HepG2 (cell line): ENCODE measurements around the gene EIF3B. TPM values are rescaled to one million over a fixed set of nuclear protein-coding genes. Genes with fewer than 3 reads are reported as not detected.
"Not testable (repeated sequence)": the region's sequence is repeated elsewhere in the genome, so short reads cannot be mapped to it uniquely, and the experiment has no call there.

Experiments used
- ATAC-seq: fragments of 200-7000 bp; cut with Tn5 transposase; 3 replicates; pipeline ENCODE4 v1.9.1; 2020; ENCODE audit warnings: mild to moderate bottlenecking, moderate library complexity
- BruUV-seq: library from RNA; stranded (reverse); fragments of 400-500 nt; replicated peaks from 2 replicates; lab custom pipeline; 2021; lab: Mats Ljungman, UMichigan
- CTCF ChIA-PET: fragments of 300-600 bp; formaldehyde crosslinking; extraction: SDS; loops from one replicate; lab custom pipeline; 2021; ENCODE audit warnings: low total read pairs, inconsistent platforms, low intra/inter-chr PET ratio; lab: Yijun Ruan, JAX
- POLR2A ChIA-PET: fragments of 350-600 bp; sonication (Branson Sonifier 250); formaldehyde crosslinking; loops from one replicate; lab custom pipeline; 2020; ENCODE audit warnings: antibody characterized with exemption, inconsistent platforms; lab: Yijun Ruan, JAX
- DNase-seq: peaks from one replicate; pipeline ENCODE4 v3.0.0-alpha.2; 2015; ENCODE audit warnings: low spot score
- FAIRE-seq: peaks from 3 replicates; lab custom pipeline; 2011; peaks lifted over from hg19 to GRCh38; lab: Jason Lieb, UNC
- H2AFZ ChIP-seq: one replicate; pipeline ENCODE4 v1.6.1; 2011; ENCODE audit warnings: low read length, inconsistent platforms
- H3K27ac ChIP-seq: fragments of 300-600 bp; 3 replicates; pipeline ENCODE4 v1.8.0; 2011; ENCODE audit warnings: mixed run types, mild to moderate bottlenecking, mixed read lengths, low read length, inconsistent platforms; ENCODE audit not compliant: insufficient read depth; ENCODE audit errors: extremely low read length
- H3K27me3 ChIP-seq, 2 experiments: fragments of 200-600 bp in 1 of 2; 2 replicates in 1 of 2; 3 replicates in 1 of 2; pipeline versions ENCODE4 v1.6.0 to v1.8.0; 2011; ENCODE audit warnings: low read length in 2 of 2, mild to moderate bottlenecking in 2 of 2, moderate library complexity in 2 of 2, inconsistent platforms in 1 of 2; ENCODE audit not compliant: insufficient read depth in 2 of 2, control insufficient read depth in 1 of 2
- H3K36me3 ChIP-seq, 2 experiments: fragments of 200-600 bp in 1 of 2; replicated peaks in 1 of 2; 2 replicates in 1 of 2; 3 replicates in 1 of 2; pipeline versions ENCODE4 v1.5.1 to v1.8.0; 2011; ENCODE audit warnings: low read length in 2 of 2, inconsistent platforms in 1 of 2; ENCODE audit not compliant: insufficient read depth in 2 of 2, control insufficient read depth in 1 of 2
- H3K4me1 ChIP-seq: 2 replicates; pipeline ENCODE4 v1.5.1; 2012; ENCODE audit warnings: low read length, inconsistent platforms; ENCODE audit not compliant: insufficient read depth
- H3K4me2 ChIP-seq: 2 replicates; pipeline ENCODE4 v1.6.0; 2011; ENCODE audit warnings: low read depth, low read length, inconsistent platforms
- H3K4me3 ChIP-seq, 3 experiments: fragments of 200-600 bp in 1 of 3; sonication (generic), shearing (Covaris generic) in 1 of 3; replicated peaks in 1 of 3; 2 replicates each; pipeline ENCODE4 v1.5.1; 2011 to 2016; ENCODE audit warnings: low read length in 3 of 3, inconsistent platforms in 2 of 3, low read depth in 2 of 3, mild to moderate bottlenecking in 2 of 3, control low read depth in 1 of 3, mixed read lengths in 1 of 3; ENCODE audit not compliant: insufficient read depth in 1 of 3
- H3K79me2 ChIP-seq: one replicate; pipeline ENCODE4 v1.6.1; 2011; ENCODE audit warnings: low read length, inconsistent platforms; ENCODE audit not compliant: insufficient read depth
- H3K9ac ChIP-seq: 2 replicates; pipeline ENCODE4 v1.6.0; 2011; ENCODE audit warnings: mild to moderate bottlenecking, low read depth, low read length, inconsistent platforms; ENCODE audit not compliant: insufficient read depth
- H3K9me3 ChIP-seq: 2 replicates; pipeline ENCODE4 v1.5.1; 2012; ENCODE audit warnings: mild to moderate bottlenecking, low read length
- H4K20me1 ChIP-seq: 2 replicates; pipeline ENCODE4 v1.6.0; 2011; ENCODE audit warnings: inconsistent platforms, mild to moderate bottlenecking, low read length, moderate library complexity; ENCODE audit not compliant: insufficient read depth
- MEIS2 ChIP-seq: sonication (generic); formaldehyde crosslinking; IDR thresholded peaks from 2 replicates; pipeline ENCODE4 v1.9.0; 2021; ENCODE audit warnings: mild to moderate bottlenecking, missing genetic modification reagents
- PHF5A ChIP-seq: IDR thresholded peaks from one replicate; pipeline ENCODE4 v1.6.1; 2018; ENCODE audit warnings: low read depth, missing genetic modification reagents; ENCODE audit not compliant: unreplicated experiment
- ZFP36 ChIP-seq: fragments of 150-350 bp; IDR thresholded peaks from 2 replicates; pipeline ENCODE4 v1.6.1; 2018; ENCODE audit warnings: borderline replicate concordance, low read length, low read depth; ENCODE audit not compliant: partially characterized antibody
- ZMYM3 ChIP-seq: sonication (generic); formaldehyde crosslinking; IDR thresholded peaks from 2 replicates; pipeline ENCODE4 v1.5.1; 2020; ENCODE audit warnings: mild to moderate bottlenecking, missing genetic modification reagents
- ZNF547 ChIP-seq: sonication (generic); formaldehyde crosslinking; IDR thresholded peaks from 2 replicates; pipeline ENCODE4 v1.5.1; 2020; ENCODE audit warnings: mild to moderate bottlenecking, missing genetic modification reagents
- ZNF564 ChIP-seq: sonication (generic); formaldehyde crosslinking; IDR thresholded peaks from 2 replicates; pipeline ENCODE4 v1.8.1; 2023; ENCODE audit warnings: mild to moderate bottlenecking, missing genetic modification reagents
- ZNF780A ChIP-seq: sonication (generic); formaldehyde crosslinking; IDR thresholded peaks from 2 replicates; pipeline ENCODE4 v1.8.0; 2022; ENCODE audit warnings: mild to moderate bottlenecking, missing genetic modification reagents, moderate library complexity
- WGBS: methylation state at CpG from one replicate; pipeline ENCODE4 v1.1.6; 2017; ENCODE audit warnings: low lambda C conversion rate; 5-methylcytosine and 5-hydroxymethylcytosine counted together
- in situ Hi-C: cut with HindIII; loops from 2 replicates; pipeline ENCODE4 v1.10.0; 2017; ENCODE audit warnings: low pct_unique_long_range_greater_than_20kb; ENCODE audit not compliant: extremely low pct_ligation_motif_present
- intact Hi-C: fragments of 100-400 bp; cut with micrococcal nuclease; formaldehyde crosslinking; loops from one replicate; pipeline ENCODE4 v1.10.0; 2022; ENCODE audit not compliant: unreplicated experiment
- polyA plus RNA-seq, 8 experiments: library from polyadenylated mRNA; depleted of rRNA in 3 of 8; stranded (reverse) in 7 of 8; unstranded in 1 of 8; fragments of >200 nt; fragmentation: Illumina TruSeq in 4 of 8; extraction: Trizol in 4 of 8; gene quantifications; 2 replicates each; pipeline versions ENCODE4 v1.2.1 to v1.2.3, GENCODE V29; 2011 to 2016; ENCODE audit warnings: low read depth in 4 of 8, missing spikeins in 1 of 8, mixed read lengths in 1 of 8; ENCODE audit not compliant: insufficient read depth in 1 of 8
- total RNA-seq, 5 experiments: library from RNA; depleted of rRNA; stranded (reverse); fragments of >200 nt; fragmentation: Illumina TruSeq; extraction: Trizol; gene quantifications; 2 replicates each; pipeline ENCODE4 v1.2.3, GENCODE V29; 2016; ENCODE audit warnings: low read depth in 1 of 5
- TF ChIP-seq, protein P1 (sequence below): sonication (generic); formaldehyde crosslinking; IDR thresholded peaks from 2 replicates; pipeline ENCODE4 v1.5.0; 2020; ENCODE audit warnings: mild to moderate bottlenecking, missing genetic modification reagents, borderline replicate concordance
- TF ChIP-seq, protein P2 (sequence below): sonication (generic); formaldehyde crosslinking; IDR thresholded peaks from 2 replicates; pipeline ENCODE4 v1.4.0; 2020; ENCODE audit warnings: mild to moderate bottlenecking, missing genetic modification reagents
- TF ChIP-seq, protein P3 (sequence below): sonication (generic); formaldehyde crosslinking; IDR thresholded peaks from 2 replicates; pipeline ENCODE4 v1.5.0; 2020; ENCODE audit warnings: mild to moderate bottlenecking, missing genetic modification reagents

The EIF3B gene
- total and polyA plus RNA-seq, 2 of the 13 experiments (the other 11 are each of a cell fraction or from before 2014, with no cell fraction given) = 92.2 to 241 TPM

- H3K36me3 ChIP-seq, H3K27ac ChIP-seq, CTCF ChIA-PET, H3K9me3 ChIP-seq, in situ Hi-C loops, H4K20me1 ChIP-seq, H3K27me3 ChIP-seq, DNase-seq, FAIRE-seq, BruUV-seq, H2AFZ ChIP-seq, ATAC-seq, POLR2A ChIA-PET: not testable (repeated sequence)
- Histone ChIP-seq H3K4me3 (peak overlapping the region in 2 of 3 experiments; percentile 30 to 65; a peak in 3 of 6 replicates), H3K9ac (0 out of 2 replicates have a peak overlapping the region, but pooled peaks have one; percentile 16), H3K79me2 (peaks cover 25% of the 10 kb centered on the region), H3K4me1 (peaks cover 36% of the 10 kb centered on the region), H3K4me2 (peak overlapping the region; percentile 75)
- intact Hi-C loops = loop anchor here (1.0 to 10.0 kb wide), 2 partner anchors 46 to 70 kb away; partner anchors contain the start of genes MRM2 and NUDT1
- 0 out of 2 replicates have a peak, but pooled peaks have one; percentile 25 for TF ChIP-seq ZMYM3 (CRISPR knock-in tag)
- TF ChIP-seq, protein P1, sequence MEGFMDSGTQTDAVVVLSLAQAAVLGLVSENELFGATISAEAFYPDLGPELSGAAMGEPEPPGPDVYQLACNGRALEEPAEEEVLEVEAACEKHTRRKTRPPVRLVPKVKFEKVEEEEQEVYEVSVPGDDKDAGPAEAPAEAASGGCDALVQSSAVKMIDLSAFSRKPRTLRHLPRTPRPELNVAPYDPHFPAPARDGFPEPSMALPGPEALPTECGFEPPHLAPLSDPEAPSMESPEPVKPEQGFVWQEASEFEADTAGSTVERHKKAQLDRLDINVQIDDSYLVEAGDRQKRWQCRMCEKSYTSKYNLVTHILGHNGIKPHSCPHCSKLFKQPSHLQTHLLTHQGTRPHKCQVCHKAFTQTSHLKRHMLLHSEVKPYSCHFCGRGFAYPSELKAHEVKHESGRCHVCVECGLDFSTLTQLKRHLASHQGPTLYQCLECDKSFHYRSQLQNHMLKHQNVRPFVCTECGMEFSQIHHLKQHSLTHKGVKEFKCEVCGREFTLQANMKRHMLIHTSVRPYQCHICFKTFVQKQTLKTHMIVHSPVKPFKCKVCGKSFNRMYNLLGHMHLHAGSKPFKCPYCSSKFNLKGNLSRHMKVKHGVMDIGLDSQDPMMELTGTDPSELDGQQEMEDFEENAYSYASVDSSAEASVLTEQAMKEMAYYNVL (CRISPR knock-in tag) = 0 out of 2 replicates have a peak, but pooled peaks have one; percentile 62
- TF ChIP-seq ZNF780A (CRISPR knock-in tag) = 0 out of 2 replicates have a peak, but pooled peaks have one; percentile 40
- WGBS = 63% methylated on average over 3 of the region's 3 CpGs
Measured at GRCh38 chr7:2314956-2315530, 39.6 kb upstream of the EIF3B start.

GRCh38 chr7:2315787-2316186, 38.8 kb upstream of the EIF3B start:
- in situ Hi-C loops = no loop called here
- BruUV-seq = no TSS peak
- Histone ChIP-seq H4K20me1 (no peaks in the 10 kb centered on the region), H3K4me3 (no peak overlapping the region), H3K36me3 (no peaks in the 10 kb centered on the region), H3K79me2 (peaks cover 20% of the 10 kb centered on the region), H3K27ac (no peak overlapping the region), H3K9ac (no peak overlapping the region), H2AFZ (no peak overlapping the region), H3K9me3 (no peaks in the 10 kb centered on the region), H3K4me1 (peaks cover 32% of the 10 kb centered on the region), H3K27me3 (no peaks in the 10 kb centered on the region; a peak in 1 of 5 replicates), H3K4me2 (no peak overlapping the region)
- intact Hi-C loops = loop anchor here (10.0 kb wide), 1 partner anchor 71 kb away; the partner anchor contains the start of genes MRM2 and NUDT1
- no peak for ATAC-seq
- no peak for DNase-seq
- TF ChIP-seq, protein P2, sequence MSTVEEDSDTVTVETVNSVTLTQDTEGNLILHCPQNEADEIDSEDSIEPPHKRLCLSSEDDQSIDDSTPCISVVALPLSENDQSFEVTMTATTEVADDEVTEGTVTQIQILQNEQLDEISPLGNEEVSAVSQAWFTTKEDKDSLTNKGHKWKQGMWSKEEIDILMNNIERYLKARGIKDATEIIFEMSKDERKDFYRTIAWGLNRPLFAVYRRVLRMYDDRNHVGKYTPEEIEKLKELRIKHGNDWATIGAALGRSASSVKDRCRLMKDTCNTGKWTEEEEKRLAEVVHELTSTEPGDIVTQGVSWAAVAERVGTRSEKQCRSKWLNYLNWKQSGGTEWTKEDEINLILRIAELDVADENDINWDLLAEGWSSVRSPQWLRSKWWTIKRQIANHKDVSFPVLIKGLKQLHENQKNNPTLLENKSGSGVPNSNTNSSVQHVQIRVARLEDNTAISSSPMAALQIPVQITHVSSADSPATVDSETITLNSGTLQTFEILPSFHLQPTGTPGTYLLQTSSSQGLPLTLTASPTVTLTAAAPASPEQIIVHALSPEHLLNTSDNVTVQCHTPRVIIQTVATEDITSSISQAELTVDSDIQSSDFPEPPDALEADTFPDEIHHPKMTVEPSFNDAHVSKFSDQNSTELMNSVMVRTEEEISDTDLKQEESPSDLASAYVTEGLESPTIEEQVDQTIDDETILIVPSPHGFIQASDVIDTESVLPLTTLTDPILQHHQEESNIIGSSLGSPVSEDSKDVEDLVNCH (CRISPR knock-in tag) = no peak
- TF ChIP-seq ZFP36 (no peak), MEIS2 (CRISPR knock-in tag) (no peak), PHF5A (CRISPR knock-in tag) (no peak), ZNF564 (CRISPR knock-in tag) (no peak), ZNF547 (no peak)
- TF ChIP-seq, protein P3, sequence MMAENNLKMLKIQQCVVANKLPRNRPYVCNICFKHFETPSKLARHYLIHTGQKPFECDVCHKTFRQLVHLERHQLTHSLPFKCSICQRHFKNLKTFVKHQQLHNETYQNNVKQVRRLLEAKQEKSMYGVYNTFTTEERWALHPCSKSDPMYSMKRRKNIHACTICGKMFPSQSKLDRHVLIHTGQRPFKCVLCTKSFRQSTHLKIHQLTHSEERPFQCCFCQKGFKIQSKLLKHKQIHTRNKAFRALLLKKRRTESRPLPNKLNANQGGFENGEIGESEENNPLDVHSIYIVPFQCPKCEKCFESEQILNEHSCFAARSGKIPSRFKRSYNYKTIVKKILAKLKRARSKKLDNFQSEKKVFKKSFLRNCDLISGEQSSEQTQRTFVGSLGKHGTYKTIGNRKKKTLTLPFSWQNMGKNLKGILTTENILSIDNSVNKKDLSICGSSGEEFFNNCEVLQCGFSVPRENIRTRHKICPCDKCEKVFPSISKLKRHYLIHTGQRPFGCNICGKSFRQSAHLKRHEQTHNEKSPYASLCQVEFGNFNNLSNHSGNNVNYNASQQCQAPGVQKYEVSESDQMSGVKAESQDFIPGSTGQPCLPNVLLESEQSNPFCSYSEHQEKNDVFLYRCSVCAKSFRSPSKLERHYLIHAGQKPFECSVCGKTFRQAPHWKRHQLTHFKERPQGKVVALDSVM = no peak
- no peak for FAIRE-seq
- ChIA-PET CTCF (no interaction called here), POLR2A (no interaction called here)
- WGBS = 93% methylated on average over 1 of the region's 1 CpG
